ENCODE measurements around the gene MED10. TPM values are rescaled to one million over a fixed set of nuclear protein-coding genes. Genes with fewer than 3 reads are reported as not detected.

MED10 gene
- total and polyA plus RNA-seq, 2 experiments from 2014 or later: 16.0 to 58.1 TPM

- Histone ChIP-seq H3K36me3 (ENCODE audit: insufficient read depth) (no peaks in the 10 kb centered on the region), H3F3A (replicated peaks; ENCODE audit: low read depth) (no peaks in the 10 kb centered on the region), H2AFZ (no peak overlapping the region), H3K27ac (ENCODE audit: low read depth) (no peak overlapping the region), H4K20me1 (replicated peaks; ENCODE audit: insufficient read depth) (no peaks in the 10 kb centered on the region), H3K79me2 (replicated peaks; ENCODE audit: insufficient read depth) (no peaks in the 10 kb centered on the region), H3K27me3 (ENCODE audit: insufficient read depth) (no peaks in the 10 kb centered on the region), H3K4me2 (no peak overlapping the region), H3K9me2 (ENCODE audit: insufficient read depth) (no peaks in the 10 kb centered on the region), H3K4me1 (ENCODE audit: insufficient read depth) (no peaks in the 10 kb centered on the region), H3K4me3 (no peak overlapping the region)
- DNase-seq (ENCODE audit: low spot score) (no peak), ATAC-seq (no peak)
- H3K27ac Mint-ChIP-seq: no peak overlapping the region
- no peaks in the 10 kb centered on the region for H3K36me3 Mint-ChIP-seq (ENCODE audit: low read depth)
- H3K9me3 Mint-ChIP-seq: no peaks in the 10 kb centered on the region
- peaks cover 7% of the 10 kb centered on the region for H3K27me3 Mint-ChIP-seq (ENCODE audit: insufficient read depth, low read depth, poor library complexity)
- no peak for TF ChIP-seq ZNF331 (CRISPR knock-in tag; IDR thresholded peaks at IDR 0.05; ENCODE audit: low read depth)
- no peak for TF ChIP-seq ZNF114 (CRISPR knock-in tag; IDR thresholded peaks at IDR 0.05)
- TF ChIP-seq CREB1 (CRISPR knock-in tag; IDR thresholded peaks at IDR 0.05; ENCODE audit: low read depth): no peak
- TF ChIP-seq REST (IDR thresholded peaks at IDR 0.05; ENCODE audit: unreplicated experiment): no peak
- no peak for TF ChIP-seq ZNF462 (CRISPR knock-in tag; IDR thresholded peaks at IDR 0.05)
- TF ChIP-seq EZH2 (IDR thresholded peaks at IDR 0.05; ENCODE audit: low read depth, unreplicated experiment): no peak
- TF ChIP-seq, protein P1, sequence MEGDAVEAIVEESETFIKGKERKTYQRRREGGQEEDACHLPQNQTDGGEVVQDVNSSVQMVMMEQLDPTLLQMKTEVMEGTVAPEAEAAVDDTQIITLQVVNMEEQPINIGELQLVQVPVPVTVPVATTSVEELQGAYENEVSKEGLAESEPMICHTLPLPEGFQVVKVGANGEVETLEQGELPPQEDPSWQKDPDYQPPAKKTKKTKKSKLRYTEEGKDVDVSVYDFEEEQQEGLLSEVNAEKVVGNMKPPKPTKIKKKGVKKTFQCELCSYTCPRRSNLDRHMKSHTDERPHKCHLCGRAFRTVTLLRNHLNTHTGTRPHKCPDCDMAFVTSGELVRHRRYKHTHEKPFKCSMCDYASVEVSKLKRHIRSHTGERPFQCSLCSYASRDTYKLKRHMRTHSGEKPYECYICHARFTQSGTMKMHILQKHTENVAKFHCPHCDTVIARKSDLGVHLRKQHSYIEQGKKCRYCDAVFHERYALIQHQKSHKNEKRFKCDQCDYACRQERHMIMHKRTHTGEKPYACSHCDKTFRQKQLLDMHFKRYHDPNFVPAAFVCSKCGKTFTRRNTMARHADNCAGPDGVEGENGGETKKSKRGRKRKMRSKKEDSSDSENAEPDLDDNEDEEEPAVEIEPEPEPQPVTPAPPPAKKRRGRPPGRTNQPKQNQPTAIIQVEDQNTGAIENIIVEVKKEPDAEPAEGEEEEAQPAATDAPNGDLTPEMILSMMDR (conservative IDR thresholded peaks at IDR 0.05; ENCODE audit: low read depth in 2 of 2): no peak
- TF ChIP-seq EZH2phosphoT487 (IDR thresholded peaks at IDR 0.05; ENCODE audit: unreplicated experiment): no peak
- no peak for TF ChIP-seq NANOG (IDR thresholded peaks at IDR 0.05; ENCODE audit: borderline replicate concordance)
- no peak for TF ChIP-seq JUNB (IDR thresholded peaks at IDR 0.05; ENCODE audit: unreplicated experiment)
- no peak for TF ChIP-seq POLR2AphosphoS5 (IDR thresholded peaks at IDR 0.05; ENCODE audit: low read depth)
- no peak overlapping the region for H3K4me3 Mint-ChIP-seq
- H3K4me1 Mint-ChIP-seq: no peaks in the 10 kb centered on the region
Observed at GRCh38 chr5:6338135-6338534, 40.2 kb downstream of the MED10 start.
